PC-3 (cell line): ENCODE results near the gene DEPP1.

Experiments
- CTCF ChIP-seq: fragments of 300-600 bp; sonication (generic); conservative IDR thresholded peaks from 2 replicates; pipeline ENCODE4 v1.5.1; 2017; ENCODE audit warnings: antibody characterized with exemption, low read depth, mild to moderate bottlenecking, low read length
- EZH2 ChIP-seq: fragments of 300-600 bp; sonication (generic); IDR thresholded peaks from one replicate; pipeline ENCODE4 v1.6.1; 2017; ENCODE audit warnings: antibody characterized with exemption, mild to moderate bottlenecking, low read length; ENCODE audit not compliant: unreplicated experiment
- EZH2phosphoT487 ChIP-seq: fragments of 300-600 bp; sonication (generic); IDR thresholded peaks from 2 replicates; pipeline ENCODE4 v1.6.1; 2018; ENCODE audit warnings: mild to moderate bottlenecking, antibody characterized with exemption, low read length, borderline replicate concordance

- TF ChIP-seq CTCF (no peak), EZH2 (no peak), EZH2phosphoT487 (no peak)
Observed at GRCh38 chr10:44956717-44957706, 21.6 kb downstream of the DEPP1 start.
